Left lung (tissue), 10 donors: Measurements from ENCODE around the gene GZMA. TPM values are rescaled to one million over a fixed set of nuclear protein-coding genes. Genes with fewer than 3 reads are reported as not detected.

ENCODE experiments used
- ATAC-seq: fragments of 200-7000 bp; cut with Tn5 transposase; one replicate; pipeline ENCODE4 v1.9.1; 2020; ENCODE audit warnings: moderate library complexity
- DNase-seq, 4 donors: peaks; one replicate each; pipeline ENCODE4 v3.0.0-alpha.2; 2013 to 2020
- H3K27ac ChIP-seq, 2 donors: fragments of 200-600 bp; sonication (generic) in 1 of 2; one replicate each; pipeline versions ENCODE4 v1.5.0 to v1.8.0; 2020 to 2021
- H3K27me3 ChIP-seq, 2 donors: fragments of 200-600 bp; sonication (generic) in 1 of 2; one replicate each; pipeline versions ENCODE4 v1.5.0 to v1.8.0; 2020 to 2021
- H3K36me3 ChIP-seq, 2 donors: fragments of 200-600 bp; sonication (generic) in 1 of 2; one replicate each; pipeline versions ENCODE4 v1.5.0 to v1.8.0; 2020 to 2021
- H3K4me1 ChIP-seq, 2 donors: fragments of 200-600 bp; one replicate each; pipeline ENCODE4 v1.8.0; 2021
- H3K4me3 ChIP-seq, 2 donors: fragments of 200-600 bp; sonication (generic) in 1 of 2; one replicate each; pipeline versions ENCODE4 v1.5.0 to v1.8.0; 2020 to 2021; ENCODE audit warnings: mild to moderate bottlenecking in 1 of 2
- H3K9me3 ChIP-seq, 2 donors: fragments of 200-600 bp; sonication (generic) in 1 of 2; one replicate each; pipeline versions ENCODE4 v1.5.0 to v1.8.0; 2020 to 2021
- intact Hi-C, 2 donors: fragments of 100-400 bp; cut with DNase I; formaldehyde crosslinking; loops; one replicate each; pipeline versions ENCODE4 v1.11.2 to v1.14.2; 2022
- polyA plus RNA-seq, 6 donors: library from polyadenylated mRNA; unstranded; fragments of 120-200 nt; gene quantifications; one replicate each; pipeline ENCODE4 v1.2.1, GENCODE V29; 2013; ENCODE audit not compliant: insufficient read length in 6 of 6
- total RNA-seq, 2 donors: library from RNA; stranded (reverse); fragmentation: NEBNext Ultra II Directional; extraction: Animal tissue kit (Norgen Biotek cat#: 25700); gene quantifications; one replicate each; pipeline ENCODE4 v1.2.1, GENCODE V29; 2021
- TF ChIP-seq, protein P1 (sequence below), 2 donors: fragments of 200-600 bp; sonication (generic) in 1 of 2; IDR thresholded peaks; one replicate each; pipeline versions ENCODE4 v1.5.0 to v1.8.0; 2021; ENCODE audit warnings: antibody characterized with exemption in 2 of 2
- donor health status: DM: no; HTN: yes; CAD: no.
- donor health status: DM: no; HTN: no; CAD: no.

The GZMA gene
- total and polyA plus RNA-seq, 8 donors, result 1.8 to 6.3 (median 3.3) TPM

DNA sequence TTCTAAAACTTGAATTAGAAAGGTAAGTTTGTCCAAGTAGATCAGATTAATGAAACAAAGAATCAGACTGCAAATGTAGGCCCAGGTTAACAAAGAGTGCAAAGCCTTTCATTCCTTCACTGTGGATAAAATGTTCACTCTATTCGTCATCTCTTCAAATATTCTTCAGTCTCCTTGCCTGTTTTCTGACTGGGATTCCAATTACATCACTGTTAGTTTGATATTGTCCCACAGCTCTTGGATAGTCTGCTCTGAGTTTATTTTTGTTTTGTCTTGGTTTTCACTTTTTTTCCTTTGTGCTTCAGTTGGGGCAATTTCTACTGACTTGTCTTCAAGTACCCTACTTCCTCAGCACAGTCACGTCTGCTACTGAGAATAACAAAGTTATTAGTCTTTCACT, 38.5 kb upstream of the GZMA start:
- intact Hi-C loops, result no loop called here
- H3K9me3 ChIP-seq, result no peaks in the 10 kb centered on the region
- H3K4me3 ChIP-seq, result no peak overlapping the region
- no peaks in the 10 kb centered on the region for H3K4me1 ChIP-seq
- H3K27me3 ChIP-seq, result no peaks in the 10 kb centered on the region
- no peaks in the 10 kb centered on the region for H3K36me3 ChIP-seq
- DNase-seq (no peak), ATAC-seq (no peak)
- TF ChIP-seq, protein P1, sequence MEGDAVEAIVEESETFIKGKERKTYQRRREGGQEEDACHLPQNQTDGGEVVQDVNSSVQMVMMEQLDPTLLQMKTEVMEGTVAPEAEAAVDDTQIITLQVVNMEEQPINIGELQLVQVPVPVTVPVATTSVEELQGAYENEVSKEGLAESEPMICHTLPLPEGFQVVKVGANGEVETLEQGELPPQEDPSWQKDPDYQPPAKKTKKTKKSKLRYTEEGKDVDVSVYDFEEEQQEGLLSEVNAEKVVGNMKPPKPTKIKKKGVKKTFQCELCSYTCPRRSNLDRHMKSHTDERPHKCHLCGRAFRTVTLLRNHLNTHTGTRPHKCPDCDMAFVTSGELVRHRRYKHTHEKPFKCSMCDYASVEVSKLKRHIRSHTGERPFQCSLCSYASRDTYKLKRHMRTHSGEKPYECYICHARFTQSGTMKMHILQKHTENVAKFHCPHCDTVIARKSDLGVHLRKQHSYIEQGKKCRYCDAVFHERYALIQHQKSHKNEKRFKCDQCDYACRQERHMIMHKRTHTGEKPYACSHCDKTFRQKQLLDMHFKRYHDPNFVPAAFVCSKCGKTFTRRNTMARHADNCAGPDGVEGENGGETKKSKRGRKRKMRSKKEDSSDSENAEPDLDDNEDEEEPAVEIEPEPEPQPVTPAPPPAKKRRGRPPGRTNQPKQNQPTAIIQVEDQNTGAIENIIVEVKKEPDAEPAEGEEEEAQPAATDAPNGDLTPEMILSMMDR (IDR thresholded peaks at IDR 0.05), result no peak
- H3K27ac ChIP-seq, result no peak overlapping the region

DNA sequence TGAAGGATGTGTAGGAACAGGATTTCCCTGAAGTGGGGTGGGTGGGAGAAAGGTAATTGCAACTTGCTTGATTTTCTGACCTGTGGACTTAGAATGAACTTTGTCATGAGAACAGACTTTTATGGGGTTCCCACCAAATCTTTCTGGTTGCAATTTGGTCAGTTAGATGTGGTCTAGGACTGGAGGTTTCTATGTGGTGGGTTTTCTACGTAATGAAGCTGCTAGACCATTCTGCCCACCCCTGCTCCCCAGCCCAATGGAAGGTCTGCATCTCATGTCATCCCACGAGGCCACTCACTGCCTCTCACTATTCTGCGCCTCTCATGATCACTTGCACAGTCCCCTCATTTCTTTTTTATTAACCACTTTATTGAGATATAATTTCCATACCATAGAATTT, 37.9 kb upstream of the GZMA start:
- no peaks in the 10 kb centered on the region for H3K9me3 ChIP-seq
- no peak for DNase-seq
- no peaks in the 10 kb centered on the region for H3K4me1 ChIP-seq
- intact Hi-C loops, result no loop called here
- H3K4me3 ChIP-seq, result no peak overlapping the region
- no peak for ATAC-seq
- TF ChIP-seq, protein P1 (IDR thresholded peaks at IDR 0.05), result no peak
- H3K36me3 ChIP-seq, result no peaks in the 10 kb centered on the region
- H3K27me3 ChIP-seq, result no peaks in the 10 kb centered on the region
- no peak overlapping the region for H3K27ac ChIP-seq

DNA sequence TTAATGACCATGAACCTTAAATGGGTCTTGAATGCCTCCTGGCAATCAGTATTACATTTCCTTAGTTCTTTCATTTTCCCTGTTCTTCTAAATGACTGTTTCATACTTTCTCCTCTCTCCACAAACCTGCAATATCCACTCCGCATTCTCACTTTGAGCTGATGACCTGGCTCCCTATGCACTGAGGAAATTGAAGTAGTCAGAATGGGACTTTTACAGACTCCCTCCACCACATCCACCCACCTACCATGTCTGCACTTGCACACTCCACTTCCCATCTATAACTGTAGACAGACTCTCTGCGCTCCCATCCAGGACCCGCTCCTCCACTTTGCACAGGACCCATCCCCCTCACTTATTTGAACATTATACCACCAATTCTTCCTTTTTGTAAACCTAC, 36.2 kb upstream of the GZMA start:
- intact Hi-C loops, result no loop called here
- no peak overlapping the region for H3K27ac ChIP-seq
- TF ChIP-seq, protein P1 (IDR thresholded peaks at IDR 0.05), result no peak
- H3K9me3 ChIP-seq, result no peaks in the 10 kb centered on the region
- no peak overlapping the region for H3K4me3 ChIP-seq
- no peaks in the 10 kb centered on the region for H3K36me3 ChIP-seq
- H3K4me1 ChIP-seq, result no peaks in the 10 kb centered on the region
- ATAC-seq (no peak), DNase-seq (no peak)
- H3K27me3 ChIP-seq, result no peaks in the 10 kb centered on the region

DNA sequence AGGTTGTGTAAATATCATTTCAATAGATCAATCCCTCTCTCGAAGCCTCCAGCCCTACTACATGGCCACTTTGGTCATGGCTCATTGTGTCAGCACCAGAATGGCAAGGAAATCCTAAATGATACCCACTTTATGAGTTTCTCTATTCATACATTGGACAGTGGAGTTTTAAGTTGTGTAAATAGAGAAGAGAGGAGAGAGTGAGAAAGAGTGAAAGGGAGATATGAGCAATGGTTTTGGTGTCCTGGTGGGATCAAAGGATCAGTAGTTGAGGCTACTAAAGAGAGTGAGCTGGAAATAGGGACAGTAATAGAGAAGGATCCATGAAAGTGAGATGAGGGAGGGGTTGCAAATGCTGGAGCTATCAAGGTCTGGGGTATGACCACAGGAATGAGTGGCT, 31.5 kb upstream of the GZMA start:
- H3K4me1 ChIP-seq, result no peaks in the 10 kb centered on the region
- H3K9me3 ChIP-seq, result no peaks in the 10 kb centered on the region
- no peak overlapping the region for H3K27ac ChIP-seq
- ATAC-seq, result no peak
- TF ChIP-seq, protein P1 (IDR thresholded peaks at IDR 0.05), result no peak
- no peak overlapping the region for H3K4me3 ChIP-seq
- intact Hi-C loops, result no loop called here
- H3K27me3 ChIP-seq, result no peaks in the 10 kb centered on the region
- H3K36me3 ChIP-seq, result no peaks in the 10 kb centered on the region
- no peak for DNase-seq

DNA sequence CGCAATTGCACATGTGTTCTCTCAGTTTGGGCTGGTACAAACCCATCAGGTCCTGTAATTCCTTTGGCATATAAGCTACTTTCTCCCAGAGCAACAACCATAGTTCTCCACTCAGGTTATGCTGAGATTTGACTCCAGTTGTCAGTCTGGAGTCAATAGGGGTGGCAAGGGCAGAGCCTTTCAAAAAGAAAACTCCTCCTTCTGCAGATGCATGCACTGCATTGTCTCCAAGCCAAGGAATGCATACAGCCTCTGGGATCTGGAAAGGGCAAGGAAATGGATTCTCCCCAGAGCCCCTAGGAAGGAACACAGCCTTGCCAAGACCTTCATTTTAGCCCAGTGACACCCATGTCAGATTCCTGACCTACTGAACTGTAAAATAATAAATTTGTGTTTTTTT, 31.0 kb upstream of the GZMA start:
- no peak overlapping the region for H3K4me3 ChIP-seq
- H3K4me1 ChIP-seq, result no peaks in the 10 kb centered on the region
- DNase-seq, result no peak
- intact Hi-C loops, result no loop called here
- no peak overlapping the region for H3K27ac ChIP-seq
- no peaks in the 10 kb centered on the region for H3K36me3 ChIP-seq
- no peaks in the 10 kb centered on the region for H3K9me3 ChIP-seq
- TF ChIP-seq, protein P1 (IDR thresholded peaks at IDR 0.05), result no peak
- ATAC-seq, result no peak
- H3K27me3 ChIP-seq, result no peaks in the 10 kb centered on the region
